K562 (cell line): ENCODE results near the gene AHCYL2. TPM values are rescaled to one million over a fixed set of nuclear protein-coding genes. Genes with fewer than 3 reads are reported as not detected.

Source experiments
- CREB1 ChIP-seq, 2 experiments: sonication (generic) in 1 of 2; formaldehyde crosslinking in 1 of 2; IDR thresholded peaks; 2 replicates each; pipeline versions ENCODE4 v1.6.1 to v1.8.0; 2012 to 2022; ENCODE audit warnings: inconsistent platforms in 1 of 2, mild to moderate bottlenecking in 1 of 2, missing genetic modification reagents in 1 of 2, moderate library complexity in 1 of 2
- CREM ChIP-seq: IDR thresholded peaks from 2 replicates; pipeline ENCODE4 v1.6.1; 2014; ENCODE audit warnings: antibody characterized with exemption, low read depth
- CXXC5 ChIP-seq: fragments of 250-450 bp; sonication (Bioruptor Pico); IDR thresholded peaks from 2 replicates; pipeline ENCODE4 v1.8.0; 2022; ENCODE audit warnings: inconsistent platforms, mild to moderate bottlenecking, moderate library complexity
- KAT7 ChIP-seq: sonication (generic); formaldehyde crosslinking; IDR thresholded peaks from 2 replicates; pipeline ENCODE4 v1.8.0; 2022; ENCODE audit warnings: missing genetic modification reagents, mild to moderate bottlenecking, borderline replicate concordance
- L3MBTL2 ChIP-seq: fragments of 450-650 bp; IDR thresholded peaks from 2 replicates; pipeline ENCODE4 v1.6.1; 2016; ENCODE audit warnings: mild to moderate bottlenecking, moderate library complexity
- MTA3 ChIP-seq: fragments of 450-650 bp; formaldehyde crosslinking; IDR thresholded peaks from 2 replicates; pipeline ENCODE4 v1.6.1; 2017; ENCODE audit warnings: mild to moderate bottlenecking, borderline replicate concordance
- SMARCA4 ChIP-seq: fragments of 450-650 bp; IDR thresholded peaks from 2 replicates; pipeline ENCODE4 v1.6.1; 2016
- ZEB2 ChIP-seq: fragments of 450-650 bp; IDR thresholded peaks from 2 replicates; pipeline ENCODE4 v1.6.1; 2016
- ZNF224 ChIP-seq: sonication (generic); formaldehyde crosslinking; IDR thresholded peaks from 2 replicates; pipeline ENCODE4 v1.8.0; 2022; ENCODE audit warnings: mild to moderate bottlenecking, missing genetic modification reagents
- ZNF24 ChIP-seq: fragments of 450-650 bp; IDR thresholded peaks from 2 replicates; pipeline ENCODE4 v1.6.1; 2016
- ZNF583 ChIP-seq: fragments of 250-450 bp; sonication (Bioruptor Pico); IDR thresholded peaks from 2 replicates; pipeline ENCODE4 v1.4.0; 2020
- polyA plus RNA-seq, 8 experiments: library from polyadenylated mRNA; depleted of rRNA in 4 of 8; stranded (reverse) in 5 of 8; unstranded in 3 of 8; fragments of >200 nt; fragmentation: Nextera tagmentation in 2 of 8; fragmentation: Illumina TruSeq in 1 of 8; extraction: Ambion mirVana in 2 of 8; extraction: Trizol in 1 of 8; gene quantifications; 2 replicates each; pipeline versions ENCODE4 v1.2.1 to v1.2.3, GENCODE V29; 2011 to 2014; ENCODE audit warnings: inconsistent platforms in 1 of 8, missing spikeins in 1 of 8
- total RNA-seq, 7 experiments: library from RNA; depleted of rRNA in 6 of 7; stranded (reverse); fragments of >200 nt in 6 of 7; fragmentation: Illumina TruSeq in 2 of 7; extraction: Trizol in 2 of 7; gene quantifications; 2 replicates each; pipeline versions ENCODE4 v1.2.1 to v1.2.3, GENCODE V29; 2011 to 2021; ENCODE audit warnings: low replicate concordance in 1 of 7
- TF ChIP-seq, protein P1 (sequence below), 2 experiments: fragments of 450-650 bp; conservative IDR thresholded peaks; 2 replicates each; pipeline ENCODE4 v1.6.1; 2017; ENCODE audit warnings: mild to moderate bottlenecking in 2 of 2, moderate library complexity in 2 of 2
- TF ChIP-seq, protein P2 (sequence below): fragments of 450-650 bp; formaldehyde crosslinking; IDR thresholded peaks from 2 replicates; pipeline ENCODE4 v1.4.0; 2020; ENCODE audit warnings: mild to moderate bottlenecking, moderate library complexity
- TF ChIP-seq, protein P3 (sequence below): sonication (generic); formaldehyde crosslinking; IDR thresholded peaks from 2 replicates; pipeline ENCODE4 v1.8.1; 2022; ENCODE audit warnings: missing genetic modification reagents
- TF ChIP-seq, protein P4 (sequence below), 2 experiments: fragments of 450-650 bp; formaldehyde crosslinking in 1 of 2; IDR thresholded peaks; 2 replicates each; pipeline versions ENCODE4 v1.4.0 to v1.6.1; 2014 to 2020; ENCODE audit warnings: mild to moderate bottlenecking in 2 of 2, borderline replicate concordance in 1 of 2, low read depth in 1 of 2

Gene AHCYL2
- total and polyA plus RNA-seq, 9 of the 15 experiments (the other 6 are each of a cell fraction or from before 2014, with no cell fraction given): 0.93 to 10.5 (median 5.2) TPM

DNA sequence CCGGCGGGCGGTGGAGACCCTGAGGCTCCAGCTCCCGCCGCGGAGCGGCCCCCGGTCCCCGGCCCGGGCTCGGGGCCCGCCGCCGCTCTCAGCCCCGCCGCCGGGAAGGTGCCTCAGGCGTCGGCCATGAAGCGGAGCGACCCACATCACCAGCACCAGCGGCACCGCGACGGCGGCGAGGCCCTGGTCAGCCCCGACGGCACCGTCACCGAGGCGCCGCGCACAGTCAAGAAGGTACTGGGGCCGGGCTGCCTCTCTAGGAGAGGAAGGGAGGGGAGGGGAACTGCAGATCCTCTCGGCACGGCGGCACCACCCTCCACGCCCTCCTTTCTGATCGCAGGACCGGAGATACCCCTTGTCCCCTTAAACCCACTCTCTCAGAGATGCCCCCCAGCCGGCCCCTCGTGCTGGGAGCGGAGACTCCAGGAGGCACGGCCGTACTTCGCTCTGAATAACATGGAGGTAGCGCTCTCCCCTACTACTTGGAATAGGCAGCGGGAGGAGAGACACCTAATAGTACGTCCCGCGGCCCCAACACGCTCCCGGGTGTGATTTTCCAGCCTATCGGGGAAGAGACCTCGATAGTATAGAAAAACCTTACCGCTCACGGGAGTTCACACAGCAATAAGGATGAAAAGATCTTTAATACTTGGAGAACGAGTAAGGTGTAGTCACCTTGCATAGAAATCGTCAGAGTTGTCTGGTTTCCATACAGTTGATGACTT is 538 bp downstream of the AHCYL2 start (continued):
- TF ChIP-seq CREM (peak; percentile 45), CXXC5 (CRISPR knock-in tag) (peak; percentile 47), ZNF583 (CRISPR knock-in tag) (no peak), SMARCA4 (0 out of 2 replicates have a peak, but pooled peaks have one; percentile 15), CREB1 (IDR thresholded peaks at IDR 0.05) (peak; percentile 52; the same call in 1 of the 2 replicates), CREB1 (CRISPR knock-in tag; IDR thresholded peaks at IDR 0.05) (no peak), L3MBTL2 (peak; percentile 65), KAT7 (CRISPR knock-in tag) (0 out of 2 replicates have a peak, but pooled peaks have one; percentile 29), MTA3 (peak; percentile 32; the same call in 1 of the 2 replicates), ZEB2 (no peak), ZNF224 (CRISPR knock-in tag) (peak; percentile 84; the same call in 1 of the 2 replicates), ZNF24 (peak; percentile 67)
- TF ChIP-seq, protein P1, sequence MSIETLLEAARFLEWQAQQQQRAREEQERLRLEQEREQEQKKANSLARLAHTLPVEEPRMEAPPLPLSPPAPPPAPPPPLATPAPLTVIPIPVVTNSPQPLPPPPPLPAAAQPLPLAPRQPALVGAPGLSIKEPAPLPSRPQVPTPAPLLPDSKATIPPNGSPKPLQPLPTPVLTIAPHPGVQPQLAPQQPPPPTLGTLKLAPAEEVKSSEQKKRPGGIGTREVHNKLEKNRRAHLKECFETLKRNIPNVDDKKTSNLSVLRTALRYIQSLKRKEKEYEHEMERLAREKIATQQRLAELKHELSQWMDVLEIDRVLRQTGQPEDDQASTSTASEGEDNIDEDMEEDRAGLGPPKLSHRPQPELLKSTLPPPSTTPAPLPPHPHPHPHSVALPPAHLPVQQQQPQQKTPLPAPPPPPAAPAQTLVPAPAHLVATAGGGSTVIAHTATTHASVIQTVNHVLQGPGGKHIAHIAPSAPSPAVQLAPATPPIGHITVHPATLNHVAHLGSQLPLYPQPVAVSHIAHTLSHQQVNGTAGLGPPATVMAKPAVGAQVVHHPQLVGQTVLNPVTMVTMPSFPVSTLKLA (conservative IDR thresholded peaks at IDR 0.05): 0 out of 4 replicates have a peak, but pooled peaks of 1 of the 2 experiments have one; percentile 23
- TF ChIP-seq, protein P2, sequence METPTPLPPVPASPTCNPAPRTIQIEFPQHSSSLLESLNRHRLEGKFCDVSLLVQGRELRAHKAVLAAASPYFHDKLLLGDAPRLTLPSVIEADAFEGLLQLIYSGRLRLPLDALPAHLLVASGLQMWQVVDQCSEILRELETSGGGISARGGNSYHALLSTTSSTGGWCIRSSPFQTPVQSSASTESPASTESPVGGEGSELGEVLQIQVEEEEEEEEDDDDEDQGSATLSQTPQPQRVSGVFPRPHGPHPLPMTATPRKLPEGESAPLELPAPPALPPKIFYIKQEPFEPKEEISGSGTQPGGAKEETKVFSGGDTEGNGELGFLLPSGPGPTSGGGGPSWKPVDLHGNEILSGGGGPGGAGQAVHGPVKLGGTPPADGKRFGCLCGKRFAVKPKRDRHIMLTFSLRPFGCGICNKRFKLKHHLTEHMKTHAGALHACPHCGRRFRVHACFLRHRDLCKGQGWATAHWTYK (CRISPR knock-in tag): 0 out of 2 replicates have a peak, but pooled peaks have one; percentile 12
- TF ChIP-seq, protein P3, sequence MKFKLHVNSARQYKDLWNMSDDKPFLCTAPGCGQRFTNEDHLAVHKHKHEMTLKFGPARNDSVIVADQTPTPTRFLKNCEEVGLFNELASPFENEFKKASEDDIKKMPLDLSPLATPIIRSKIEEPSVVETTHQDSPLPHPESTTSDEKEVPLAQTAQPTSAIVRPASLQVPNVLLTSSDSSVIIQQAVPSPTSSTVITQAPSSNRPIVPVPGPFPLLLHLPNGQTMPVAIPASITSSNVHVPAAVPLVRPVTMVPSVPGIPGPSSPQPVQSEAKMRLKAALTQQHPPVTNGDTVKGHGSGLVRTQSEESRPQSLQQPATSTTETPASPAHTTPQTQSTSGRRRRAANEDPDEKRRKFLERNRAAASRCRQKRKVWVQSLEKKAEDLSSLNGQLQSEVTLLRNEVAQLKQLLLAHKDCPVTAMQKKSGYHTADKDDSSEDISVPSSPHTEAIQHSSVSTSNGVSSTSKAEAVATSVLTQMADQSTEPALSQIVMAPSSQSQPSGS (CRISPR knock-in tag): no peak
- TF ChIP-seq, protein P4, sequence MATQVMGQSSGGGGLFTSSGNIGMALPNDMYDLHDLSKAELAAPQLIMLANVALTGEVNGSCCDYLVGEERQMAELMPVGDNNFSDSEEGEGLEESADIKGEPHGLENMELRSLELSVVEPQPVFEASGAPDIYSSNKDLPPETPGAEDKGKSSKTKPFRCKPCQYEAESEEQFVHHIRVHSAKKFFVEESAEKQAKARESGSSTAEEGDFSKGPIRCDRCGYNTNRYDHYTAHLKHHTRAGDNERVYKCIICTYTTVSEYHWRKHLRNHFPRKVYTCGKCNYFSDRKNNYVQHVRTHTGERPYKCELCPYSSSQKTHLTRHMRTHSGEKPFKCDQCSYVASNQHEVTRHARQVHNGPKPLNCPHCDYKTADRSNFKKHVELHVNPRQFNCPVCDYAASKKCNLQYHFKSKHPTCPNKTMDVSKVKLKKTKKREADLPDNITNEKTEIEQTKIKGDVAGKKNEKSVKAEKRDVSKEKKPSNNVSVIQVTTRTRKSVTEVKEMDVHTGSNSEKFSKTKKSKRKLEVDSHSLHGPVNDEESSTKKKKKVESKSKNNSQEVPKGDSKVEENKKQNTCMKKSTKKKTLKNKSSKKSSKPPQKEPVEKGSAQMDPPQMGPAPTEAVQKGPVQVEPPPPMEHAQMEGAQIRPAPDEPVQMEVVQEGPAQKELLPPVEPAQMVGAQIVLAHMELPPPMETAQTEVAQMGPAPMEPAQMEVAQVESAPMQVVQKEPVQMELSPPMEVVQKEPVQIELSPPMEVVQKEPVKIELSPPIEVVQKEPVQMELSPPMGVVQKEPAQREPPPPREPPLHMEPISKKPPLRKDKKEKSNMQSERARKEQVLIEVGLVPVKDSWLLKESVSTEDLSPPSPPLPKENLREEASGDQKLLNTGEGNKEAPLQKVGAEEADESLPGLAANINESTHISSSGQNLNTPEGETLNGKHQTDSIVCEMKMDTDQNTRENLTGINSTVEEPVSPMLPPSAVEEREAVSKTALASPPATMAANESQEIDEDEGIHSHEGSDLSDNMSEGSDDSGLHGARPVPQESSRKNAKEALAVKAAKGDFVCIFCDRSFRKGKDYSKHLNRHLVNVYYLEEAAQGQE (IDR thresholded peaks at IDR 0.05; ENCODE audit: borderline replicate concordance): no peak
- TF ChIP-seq, protein P4 (CRISPR knock-in tag; IDR thresholded peaks at IDR 0.05; ENCODE audit: low read depth): peak; percentile 61; the same call in 1 of the 2 replicates
